HG03378 (cell line): Measurements from ENCODE around the gene SAT1.

Source experiments
- ATAC-seq: cut with Tn5 transposase; IDR thresholded peaks from one replicate; pipeline ENCODE4 v1.9.1; 2021; ENCODE audit warnings: mild to moderate bottlenecking, moderate library complexity; ENCODE audit not compliant: unreplicated experiment

SAT1 gene

GRCh38 chrX:23804578-23804977 lies 21.6 kb downstream of the SAT1 start:
- ATAC-seq: no peak

GRCh38 chrX:23805389-23805788 lies 22.4 kb downstream of the SAT1 start:
- ATAC-seq: no peak

GRCh38 chrX:23810279-23810678 lies 27.3 kb downstream of the SAT1 start:
- no peak for ATAC-seq

- ATAC-seq: no peak
These were observed 28.2 kb downstream of the SAT1 start for GRCh38 chrX:23811108-23811651.

- ATAC-seq: no peak
These were observed 28.7 kb downstream of the SAT1 start for GRCh38 chrX:23811656-23812055.

- no peak for ATAC-seq
These were observed 30.8 kb downstream of the SAT1 start for GRCh38 chrX:23813808-23814207.

- ATAC-seq: no peak
These were observed 32.4 kb downstream of the SAT1 start for GRCh38 chrX:23815376-23815775.

- ATAC-seq: no peak
These were observed 33.2 kb downstream of the SAT1 start for GRCh38 chrX:23816179-23816578.

- ATAC-seq: no peak
These were observed 35.0 kb downstream of the SAT1 start for GRCh38 chrX:23817979-23818336.

GRCh38 chrX:23819385-23820234 lies 36.6 kb downstream of the SAT1 start:
- no peak for ATAC-seq

GRCh38 chrX:23820235-23820782 lies 37.3 kb downstream of the SAT1 start:
- ATAC-seq: no peak

GRCh38 chrX:23821847-23822246 lies 38.9 kb downstream of the SAT1 start:
- no peak for ATAC-seq

GRCh38 chrX:23822397-23822796 lies 39.4 kb downstream of the SAT1 start:
- ATAC-seq: no peak

- ATAC-seq: no peak
These were observed 39.9 kb downstream of the SAT1 start for GRCh38 chrX:23822841-23823240.

- no peak for ATAC-seq
These were observed 42.7 kb downstream of the SAT1 start for GRCh38 chrX:23825675-23826074.

GRCh38 chrX:23826216-23826615 lies 43.2 kb downstream of the SAT1 start:
- ATAC-seq: no peak

- ATAC-seq: no peak
These were observed 43.7 kb downstream of the SAT1 start for GRCh38 chrX:23826653-23827052.

- ATAC-seq: no peak
These were observed 45.9 kb downstream of the SAT1 start for GRCh38 chrX:23828881-23829280.

- no peak for ATAC-seq
These were observed 49.7 kb downstream of the SAT1 start for GRCh38 chrX:23832721-23833120.
